HG02759 (cell line): Measurements from ENCODE around the gene FZD7.

ENCODE experiments used
- ATAC-seq: cut with Tn5 transposase; IDR thresholded peaks from one replicate; pipeline ENCODE4 v1.9.1; 2021; ENCODE audit warnings: mild to moderate bottlenecking, moderate library complexity; ENCODE audit not compliant: unreplicated experiment

The FZD7 gene

GRCh38 chr2:202009581-202009980, 24.1 kb upstream of the FZD7 start:
- no peak for ATAC-seq

- ATAC-seq, result no peak
Measured at GRCh38 chr2:202014318-202014717, 19.3 kb upstream of the FZD7 start.

- ATAC-seq, result no peak
Measured at GRCh38 chr2:202014759-202015211, 18.9 kb upstream of the FZD7 start.

DNA sequence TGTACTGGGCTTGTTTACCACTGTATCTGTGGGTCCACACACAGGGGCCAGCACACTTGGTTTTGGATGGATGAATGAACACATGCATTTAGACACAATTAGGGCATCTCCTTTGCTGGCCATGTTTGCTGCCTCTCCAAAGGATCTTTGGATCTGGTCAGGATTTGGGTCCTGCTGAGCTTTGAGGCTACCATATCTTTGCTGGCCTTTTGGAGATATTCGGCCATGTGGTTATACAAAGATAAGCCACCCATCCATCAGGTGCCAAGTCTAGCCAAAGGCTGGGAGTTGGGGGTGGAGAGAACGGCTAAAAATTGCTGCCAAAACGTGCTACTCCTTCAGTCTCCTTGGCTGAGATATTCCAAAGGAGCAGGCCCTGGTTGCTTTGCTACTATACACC, 18.2 kb upstream of the FZD7 start:
- no peak for ATAC-seq

DNA sequence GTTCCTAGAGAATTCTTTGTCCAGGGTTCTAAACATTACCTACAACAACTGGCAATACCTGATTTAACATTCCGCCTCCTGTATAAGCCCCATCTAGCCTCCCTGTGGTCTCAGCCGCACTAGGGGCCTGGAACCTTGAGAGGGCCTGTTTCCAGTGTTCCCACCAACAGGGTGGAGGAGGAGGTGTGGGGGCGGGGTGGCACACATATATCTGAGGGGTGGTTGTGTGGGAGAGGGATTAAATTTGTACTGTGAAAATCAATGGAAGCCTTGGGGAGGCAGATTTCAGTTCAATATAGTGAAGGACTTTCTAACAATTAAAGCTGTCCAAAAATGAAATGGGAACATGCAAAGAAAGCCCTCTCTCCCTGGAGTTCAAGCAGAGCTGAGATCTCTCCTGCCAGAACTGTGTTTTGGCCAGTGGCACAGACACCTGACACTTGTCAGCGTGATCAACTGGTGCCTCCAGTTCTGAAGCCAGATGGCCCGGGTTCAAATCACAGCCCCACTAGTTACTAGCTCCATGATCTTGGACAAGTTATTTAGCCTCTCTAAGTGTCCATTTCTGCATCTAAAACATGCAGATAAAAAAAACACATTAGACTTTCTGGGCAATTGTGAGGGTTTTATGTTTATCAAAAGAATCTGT, 17.0 kb upstream of the FZD7 start:
- ATAC-seq, result no peak

DNA sequence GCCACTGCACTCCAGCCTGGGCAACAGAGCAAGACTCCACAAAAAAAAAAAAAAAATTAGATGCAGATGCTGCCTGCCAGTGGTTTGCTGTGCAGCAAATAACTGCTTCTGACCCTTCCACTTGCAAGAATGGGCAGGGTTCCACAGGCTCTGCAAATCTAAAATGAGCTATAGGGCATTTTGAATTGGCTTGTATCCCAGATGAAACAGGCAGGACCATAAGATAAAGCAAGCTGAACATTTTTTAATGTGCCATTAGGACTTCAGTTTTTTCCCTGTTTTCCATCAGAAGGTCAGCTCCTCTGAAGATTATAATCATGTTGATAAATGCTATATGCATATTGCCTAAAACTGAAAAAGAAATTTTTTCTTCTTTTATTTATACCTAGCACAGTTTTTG, 15.7 kb upstream of the FZD7 start:
- no peak for ATAC-seq

DNA sequence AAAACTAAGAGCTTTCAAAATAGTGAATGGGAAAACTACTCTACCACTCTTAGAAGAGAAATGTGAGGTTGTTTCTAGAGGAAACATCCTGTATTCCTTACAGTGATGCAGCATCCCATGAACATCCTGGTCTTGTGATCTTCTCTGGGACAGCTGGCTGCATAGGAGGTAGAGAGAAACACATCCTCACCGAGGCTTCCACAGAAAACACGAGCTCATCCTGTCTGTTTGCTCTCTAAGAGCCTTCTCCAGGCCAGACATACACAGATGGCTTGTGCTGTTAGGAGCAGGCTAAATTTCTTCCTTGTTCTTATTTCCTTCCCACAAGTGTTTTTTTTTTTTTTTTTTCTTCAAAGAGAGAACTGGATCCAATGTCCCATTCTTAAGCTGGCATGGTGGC, 14.7 kb upstream of the FZD7 start:
- no peak for ATAC-seq

DNA sequence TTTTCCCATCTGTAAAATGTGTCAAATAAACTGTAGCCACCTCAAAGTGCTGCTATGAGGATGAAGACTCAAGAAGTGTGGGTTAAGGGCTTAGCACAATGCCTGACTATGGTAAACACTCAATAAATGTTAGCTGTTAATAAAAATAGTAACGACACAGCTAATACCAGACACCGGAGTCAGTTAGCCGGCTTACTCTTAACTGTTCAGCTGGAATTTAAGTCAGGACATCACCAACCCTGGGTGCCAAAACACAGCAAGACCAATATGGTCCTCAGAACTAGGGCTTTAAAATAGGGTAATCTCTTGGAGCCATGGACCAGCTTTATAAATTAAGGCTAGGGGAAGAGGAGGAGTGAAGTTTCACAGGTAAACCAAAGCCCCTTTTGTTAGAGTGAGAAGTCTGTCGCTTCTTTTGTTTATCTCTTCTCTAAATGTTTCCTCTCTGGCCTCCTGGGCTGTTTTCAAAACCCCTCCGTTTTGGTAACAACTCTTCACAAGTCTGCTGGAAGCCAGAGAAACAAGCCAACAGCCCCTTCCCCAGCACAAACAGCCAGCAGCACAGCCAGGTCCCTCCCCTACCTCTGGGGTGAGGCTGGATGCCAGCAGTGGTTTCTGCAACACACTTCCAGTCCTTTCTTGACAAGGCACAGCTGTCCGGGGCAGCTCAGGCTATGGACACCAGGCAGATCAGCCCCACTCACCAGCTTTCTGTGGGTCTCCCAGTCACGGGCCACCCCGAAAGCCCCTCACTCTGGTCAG, 13.8 kb upstream of the FZD7 start:
- no peak for ATAC-seq

GRCh38 chr2:202022755-202023154, 10.9 kb upstream of the FZD7 start:
- ATAC-seq, result no peak

DNA sequence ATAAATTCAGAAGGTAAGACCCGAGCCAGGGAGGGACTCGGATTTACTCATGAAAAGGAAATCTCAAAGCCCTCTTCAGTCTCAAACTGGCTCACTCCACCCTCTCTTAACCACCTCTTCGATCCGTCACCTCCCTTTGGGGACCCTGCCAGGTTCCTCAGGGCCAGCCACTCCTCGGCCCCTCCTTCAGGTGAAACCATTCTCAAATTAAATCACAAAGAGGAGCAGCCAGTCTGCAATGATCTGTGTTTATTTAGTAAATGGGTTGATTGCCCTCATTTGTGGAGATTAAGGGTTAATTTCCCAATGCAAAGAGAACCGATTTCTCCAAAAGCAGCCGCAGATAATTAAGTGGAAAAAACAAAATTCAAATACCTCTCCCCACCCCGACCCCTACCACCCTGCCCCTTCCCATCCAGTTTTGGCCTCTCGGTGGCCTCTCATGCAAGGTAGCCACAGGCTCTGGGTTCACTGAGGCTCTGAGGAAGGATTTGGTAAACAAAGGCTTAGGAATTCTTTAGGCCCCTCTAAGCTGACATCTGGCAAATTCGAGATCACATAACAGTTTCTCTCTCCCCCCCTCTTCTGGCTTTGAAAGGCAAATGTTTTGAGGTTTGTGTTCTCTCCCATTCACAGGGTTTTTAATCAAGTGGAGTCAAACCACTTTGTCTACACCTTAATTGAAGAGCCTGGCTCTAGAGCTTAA, 10.3 kb upstream of the FZD7 start:
- no peak for ATAC-seq

- no peak for ATAC-seq
Measured at GRCh38 chr2:202023904-202024266, 9.8 kb upstream of the FZD7 start.

- ATAC-seq, result no peak
Measured at GRCh38 chr2:202024871-202025270, 8.8 kb upstream of the FZD7 start.

GRCh38 chr2:202025816-202026215, 7.8 kb upstream of the FZD7 start:
- no peak for ATAC-seq

GRCh38 chr2:202026507-202026906, 7.1 kb upstream of the FZD7 start:
- ATAC-seq, result no peak

- no peak for ATAC-seq
Measured at GRCh38 chr2:202030691-202031090, 3.0 kb upstream of the FZD7 start.

DNA sequence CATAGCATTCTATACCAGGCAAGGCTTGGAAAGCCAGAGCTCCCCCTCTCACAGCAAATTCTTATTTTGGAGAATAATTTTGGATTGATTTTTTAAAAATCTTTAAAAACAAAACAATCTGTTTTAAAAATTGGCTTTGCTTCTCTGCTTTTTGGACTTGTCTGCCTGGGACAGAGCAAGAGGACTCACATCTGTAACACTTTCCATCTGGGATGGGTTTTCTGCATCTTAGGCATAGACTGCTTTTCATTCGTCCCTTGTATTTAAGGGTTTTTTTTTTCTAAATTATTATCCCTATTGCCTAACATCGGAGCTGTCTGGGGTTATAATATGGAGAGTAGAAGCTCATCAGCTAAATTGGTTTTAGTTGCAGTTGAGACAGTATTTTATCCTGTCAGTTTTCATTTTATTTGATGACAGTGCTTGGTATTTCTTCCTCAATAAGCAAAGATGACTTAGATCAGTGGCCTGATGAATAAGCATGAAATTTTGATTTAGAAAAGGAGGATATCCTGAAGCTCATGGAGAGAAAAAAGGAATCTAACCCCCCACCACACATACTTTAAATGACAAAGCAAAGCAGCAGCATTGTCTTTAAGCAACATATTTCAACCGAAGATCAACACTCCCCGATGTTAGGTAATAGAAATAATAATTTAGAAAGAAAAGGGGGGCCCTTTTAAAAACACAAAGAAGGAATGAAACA, 2.3 kb upstream of the FZD7 start:
- ATAC-seq, result no peak

GRCh38 chr2:202032846-202033316, 774 bp upstream of the FZD7 start:
- ATAC-seq, result peak; percentile 2

DNA sequence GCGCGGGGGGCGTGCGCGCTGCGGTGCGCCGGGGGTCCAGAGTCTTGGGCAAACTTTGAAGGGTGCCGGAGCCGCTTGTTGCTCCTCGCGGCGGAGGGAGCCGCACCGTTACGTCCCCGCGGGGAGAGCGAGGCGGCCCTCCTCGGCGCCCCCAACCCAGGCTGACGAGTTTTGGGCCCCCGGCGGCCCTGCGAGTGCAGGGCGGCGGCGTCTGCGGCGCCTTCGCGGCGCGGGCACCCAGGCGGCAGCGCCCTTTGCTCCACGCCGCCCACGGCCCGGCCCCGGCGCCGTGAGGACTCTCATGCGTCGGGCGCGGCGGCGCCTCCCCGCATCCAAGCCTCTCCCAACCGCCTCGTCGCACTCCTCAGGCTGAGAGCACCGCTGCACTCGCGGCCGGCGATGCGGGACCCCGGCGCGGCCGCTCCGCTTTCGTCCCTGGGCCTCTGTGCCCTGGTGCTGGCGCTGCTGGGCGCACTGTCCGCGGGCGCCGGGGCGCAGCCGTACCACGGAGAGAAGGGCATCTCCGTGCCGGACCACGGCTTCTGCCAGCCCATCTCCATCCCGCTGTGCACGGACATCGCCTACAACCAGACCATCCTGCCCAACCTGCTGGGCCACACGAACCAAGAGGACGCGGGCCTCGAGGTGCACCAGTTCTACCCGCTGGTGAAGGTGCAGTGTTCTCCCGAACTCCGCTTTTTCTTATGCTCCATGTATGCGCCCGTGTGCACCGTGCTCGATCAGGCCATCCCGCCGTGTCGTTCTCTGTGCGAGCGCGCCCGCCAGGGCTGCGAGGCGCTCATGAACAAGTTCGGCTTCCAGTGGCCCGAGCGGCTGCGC, 814 bp downstream of the FZD7 start:
- ATAC-seq, result peak; percentile 24

DNA sequence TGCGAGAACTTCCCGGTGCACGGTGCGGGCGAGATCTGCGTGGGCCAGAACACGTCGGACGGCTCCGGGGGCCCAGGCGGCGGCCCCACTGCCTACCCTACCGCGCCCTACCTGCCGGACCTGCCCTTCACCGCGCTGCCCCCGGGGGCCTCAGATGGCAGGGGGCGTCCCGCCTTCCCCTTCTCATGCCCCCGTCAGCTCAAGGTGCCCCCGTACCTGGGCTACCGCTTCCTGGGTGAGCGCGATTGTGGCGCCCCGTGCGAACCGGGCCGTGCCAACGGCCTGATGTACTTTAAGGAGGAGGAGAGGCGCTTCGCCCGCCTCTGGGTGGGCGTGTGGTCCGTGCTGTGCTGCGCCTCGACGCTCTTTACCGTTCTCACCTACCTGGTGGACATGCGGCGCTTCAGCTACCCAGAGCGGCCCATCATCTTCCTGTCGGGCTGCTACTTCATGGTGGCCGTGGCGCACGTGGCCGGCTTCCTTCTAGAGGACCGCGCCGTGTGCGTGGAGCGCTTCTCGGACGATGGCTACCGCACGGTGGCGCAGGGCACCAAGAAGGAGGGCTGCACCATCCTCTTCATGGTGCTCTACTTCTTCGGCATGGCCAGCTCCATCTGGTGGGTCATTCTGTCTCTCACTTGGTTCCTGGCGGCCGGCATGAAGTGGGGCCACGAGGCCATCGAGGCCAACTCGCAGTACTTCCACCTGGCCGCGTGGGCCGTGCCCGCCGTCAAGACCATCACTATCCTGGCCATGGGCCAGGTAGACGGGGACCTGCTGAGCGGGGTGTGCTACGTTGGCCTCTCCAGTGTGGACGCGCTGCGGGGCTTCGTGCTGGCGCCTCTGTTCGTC, 1.7 kb downstream of the FZD7 start:
- no peak for ATAC-seq
